AG08395 (cell line): Measurements from ENCODE around the gene KRT80.

ENCODE experiments used
- DNase-seq: peaks from one replicate; pipeline ENCODE4 v3.0.0; 2012; ENCODE audit warnings: mixed read lengths, low spot score

KRT80 gene

GRCh38 chr12:52210925-52211650 is 19.3 kb upstream of the KRT80 start:
- DNase-seq: no peak

- no peak for DNase-seq
These were observed 18.5 kb upstream of the KRT80 start for GRCh38 chr12:52210186-52210924.

- no peak for DNase-seq
These were observed 17.5 kb upstream of the KRT80 start for GRCh38 chr12:52209321-52209720.

- no peak for DNase-seq
These were observed 16.8 kb upstream of the KRT80 start for GRCh38 chr12:52208424-52209165.

- DNase-seq: peak; percentile 66
These were observed 16.1 kb upstream of the KRT80 start for GRCh38 chr12:52207895-52208294.

- DNase-seq: no peak
These were observed 15.3 kb upstream of the KRT80 start for GRCh38 chr12:52207106-52207505.

GRCh38 chr12:52206304-52207040 is 14.7 kb upstream of the KRT80 start:
- DNase-seq: no peak

GRCh38 chr12:52205612-52206303 is 13.9 kb upstream of the KRT80 start:
- DNase-seq: no peak

GRCh38 chr12:52204931-52205505 is 13.2 kb upstream of the KRT80 start:
- no peak for DNase-seq

- DNase-seq: no peak
These were observed 12.5 kb upstream of the KRT80 start for GRCh38 chr12:52204095-52204930.

- DNase-seq: peak; percentile 88
These were observed 11.5 kb upstream of the KRT80 start for GRCh38 chr12:52203079-52203921.

GRCh38 chr12:52202361-52203078 is 10.7 kb upstream of the KRT80 start:
- DNase-seq: no peak

- no peak for DNase-seq
These were observed 9.6 kb upstream of the KRT80 start for GRCh38 chr12:52201451-52201839.

- DNase-seq: no peak
These were observed 9.1 kb upstream of the KRT80 start for GRCh38 chr12:52200781-52201450.

- DNase-seq: no peak
These were observed 8.4 kb upstream of the KRT80 start for GRCh38 chr12:52200086-52200780.

GRCh38 chr12:52199294-52199919 is 7.6 kb upstream of the KRT80 start:
- DNase-seq: no peak
